ENCODE measurements around the gene PIGB.
"Not testable (repeated sequence)": the region's sequence is repeated elsewhere in the genome, so short reads cannot be mapped to it uniquely, and the experiment has no call there.

DNA sequence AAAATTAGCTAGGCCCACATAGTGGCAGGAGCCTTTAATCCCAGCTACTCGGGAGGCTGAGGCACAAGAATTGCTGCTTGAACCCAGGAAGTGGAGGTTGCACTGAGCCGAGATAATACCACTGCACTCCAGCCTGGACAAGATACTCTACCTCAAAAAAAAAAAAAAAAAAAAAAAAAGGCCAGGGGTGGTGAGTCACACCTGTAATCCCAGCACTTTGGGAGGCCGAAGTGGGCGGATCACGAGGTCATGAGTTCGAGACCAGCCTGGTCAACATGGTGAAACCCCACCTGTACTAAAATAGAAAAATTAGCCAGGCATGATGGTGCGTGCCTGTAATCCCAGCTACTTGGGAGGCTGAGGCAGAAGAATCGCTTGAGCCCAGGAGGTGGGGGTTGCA is 81.0 kb downstream of the PIGB start:
- TF ChIP-seq RAD21, RXRA, FOXA1, JUND, NR2F2 (IDR thresholded peaks at IDR 0.05): not testable (repeated sequence)
- TF ChIP-seq, protein P1, sequence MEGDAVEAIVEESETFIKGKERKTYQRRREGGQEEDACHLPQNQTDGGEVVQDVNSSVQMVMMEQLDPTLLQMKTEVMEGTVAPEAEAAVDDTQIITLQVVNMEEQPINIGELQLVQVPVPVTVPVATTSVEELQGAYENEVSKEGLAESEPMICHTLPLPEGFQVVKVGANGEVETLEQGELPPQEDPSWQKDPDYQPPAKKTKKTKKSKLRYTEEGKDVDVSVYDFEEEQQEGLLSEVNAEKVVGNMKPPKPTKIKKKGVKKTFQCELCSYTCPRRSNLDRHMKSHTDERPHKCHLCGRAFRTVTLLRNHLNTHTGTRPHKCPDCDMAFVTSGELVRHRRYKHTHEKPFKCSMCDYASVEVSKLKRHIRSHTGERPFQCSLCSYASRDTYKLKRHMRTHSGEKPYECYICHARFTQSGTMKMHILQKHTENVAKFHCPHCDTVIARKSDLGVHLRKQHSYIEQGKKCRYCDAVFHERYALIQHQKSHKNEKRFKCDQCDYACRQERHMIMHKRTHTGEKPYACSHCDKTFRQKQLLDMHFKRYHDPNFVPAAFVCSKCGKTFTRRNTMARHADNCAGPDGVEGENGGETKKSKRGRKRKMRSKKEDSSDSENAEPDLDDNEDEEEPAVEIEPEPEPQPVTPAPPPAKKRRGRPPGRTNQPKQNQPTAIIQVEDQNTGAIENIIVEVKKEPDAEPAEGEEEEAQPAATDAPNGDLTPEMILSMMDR (IDR thresholded peaks at IDR 0.05; ENCODE audit: low read depth, low read length, missing input control): not testable (repeated sequence)
- TF ChIP-seq, protein P2, sequence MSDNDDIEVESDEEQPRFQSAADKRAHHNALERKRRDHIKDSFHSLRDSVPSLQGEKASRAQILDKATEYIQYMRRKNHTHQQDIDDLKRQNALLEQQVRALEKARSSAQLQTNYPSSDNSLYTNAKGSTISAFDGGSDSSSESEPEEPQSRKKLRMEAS (IDR thresholded peaks at IDR 0.05): not testable (repeated sequence)
- TF ChIP-seq, protein P3, sequence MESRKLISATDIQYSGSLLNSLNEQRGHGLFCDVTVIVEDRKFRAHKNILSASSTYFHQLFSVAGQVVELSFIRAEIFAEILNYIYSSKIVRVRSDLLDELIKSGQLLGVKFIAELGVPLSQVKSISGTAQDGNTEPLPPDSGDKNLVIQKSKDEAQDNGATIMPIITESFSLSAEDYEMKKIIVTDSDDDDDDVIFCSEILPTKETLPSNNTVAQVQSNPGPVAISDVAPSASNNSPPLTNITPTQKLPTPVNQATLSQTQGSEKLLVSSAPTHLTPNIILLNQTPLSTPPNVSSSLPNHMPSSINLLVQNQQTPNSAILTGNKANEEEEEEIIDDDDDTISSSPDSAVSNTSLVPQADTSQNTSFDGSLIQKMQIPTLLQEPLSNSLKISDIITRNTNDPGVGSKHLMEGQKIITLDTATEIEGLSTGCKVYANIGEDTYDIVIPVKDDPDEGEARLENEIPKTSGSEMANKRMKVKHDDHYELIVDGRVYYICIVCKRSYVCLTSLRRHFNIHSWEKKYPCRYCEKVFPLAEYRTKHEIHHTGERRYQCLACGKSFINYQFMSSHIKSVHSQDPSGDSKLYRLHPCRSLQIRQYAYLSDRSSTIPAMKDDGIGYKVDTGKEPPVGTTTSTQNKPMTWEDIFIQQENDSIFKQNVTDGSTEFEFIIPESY (IDR thresholded peaks at IDR 0.05): not testable (repeated sequence)

Data from liver (tissue), 3 donors.